ENCODE data around the gene GJA4. TPM values are rescaled to one million over a fixed set of nuclear protein-coding genes. Genes with fewer than 3 reads are reported as not detected.

The GJA4 gene
- total RNA-seq, 4 donors from 2014 or later: 5.3 to 15.2 (median 11.8) TPM

DNA sequence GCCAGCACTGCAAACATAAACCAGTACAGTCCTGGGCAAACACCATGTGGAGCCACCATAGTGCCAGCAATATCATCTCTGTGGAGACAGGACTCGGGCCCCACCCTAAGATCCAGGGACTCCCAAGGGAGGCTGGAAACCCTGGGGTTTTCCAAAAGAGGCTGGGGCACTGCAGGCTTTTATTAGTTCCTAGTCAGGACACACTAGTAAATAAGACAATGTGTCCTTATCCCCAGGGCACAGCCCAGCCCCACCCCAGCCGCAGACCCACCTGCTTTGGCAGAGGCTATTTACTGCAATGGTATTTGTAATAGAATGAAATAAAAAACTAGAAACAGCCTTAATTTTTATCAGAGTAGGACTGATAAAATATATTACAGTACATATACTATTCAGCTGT, 12.3 kb upstream of the GJA4 start:
- Histone ChIP-seq H3K36me3 (peaks cover 5% of the 10 kb centered on the region), H3K4me3 (peak overlapping the region; percentile 58), H3K27me3 (peaks cover 22% of the 10 kb centered on the region), H3K4me1 (peaks cover 55% of the 10 kb centered on the region), H3K27ac (peak overlapping the region; percentile 97), H3K9me3 (no peaks in the 10 kb centered on the region)
- peak; percentile 55 to 60 for DNase-seq (ENCODE audit: low spot score in 2 of 2)
- 54% methylated on average over 2 of the region's 2 CpGs for WGBS
- TF ChIP-seq POLR2A (IDR thresholded peaks at IDR 0.05): no peak
- TF ChIP-seq POLR2AphosphoS5 (IDR thresholded peaks at IDR 0.05): no peak
- no peak for TF ChIP-seq CTCF (IDR thresholded peaks at IDR 0.05)
- no peak for TF ChIP-seq EP300 (IDR thresholded peaks at IDR 0.05)

DNA sequence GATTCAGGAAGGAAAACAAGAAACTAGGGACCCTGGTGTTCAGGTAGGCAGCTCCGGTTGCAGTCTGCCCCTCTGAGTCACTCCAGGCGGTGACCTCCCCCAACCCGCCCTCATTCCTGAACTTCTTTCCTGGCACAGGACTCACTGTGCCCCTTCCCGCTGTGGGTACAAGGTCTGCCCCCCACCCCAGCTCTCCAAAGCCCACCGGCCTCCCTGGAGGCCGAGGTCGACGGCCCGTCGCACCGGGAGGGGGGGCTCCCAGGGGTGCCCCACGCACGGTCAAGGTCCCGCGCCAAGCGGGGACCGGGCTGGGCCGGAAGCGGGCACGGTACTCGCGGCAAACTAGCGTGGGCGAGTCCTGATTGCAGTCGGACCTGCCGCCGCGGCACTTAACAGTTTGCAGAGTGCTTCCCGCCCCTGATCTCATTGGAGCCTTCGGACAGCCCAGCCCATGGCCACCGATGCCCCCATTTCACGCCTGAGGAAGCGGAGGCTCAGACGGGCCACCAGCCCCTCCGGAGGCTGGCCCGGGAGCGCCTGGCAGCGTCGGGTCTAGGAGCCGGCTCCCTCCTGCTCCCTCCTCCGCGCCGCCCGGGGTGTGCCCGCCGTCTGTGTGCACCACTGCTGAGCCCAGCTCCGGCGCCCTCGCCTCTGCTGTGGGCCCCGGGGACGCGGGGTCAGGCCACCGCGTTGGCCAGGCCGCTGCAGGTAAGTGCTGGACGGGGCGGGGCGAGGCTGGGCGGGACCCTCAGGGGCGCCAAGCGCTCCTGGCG, 11.5 kb upstream of the GJA4 start, which contains the start of gene GJB3:
Gene GJB3 (plus strand): TSS at position 144 of the 773 bp plus-strand sequence. CDS start 3,549 bp downstream, outside the sequence.
- H3K9me3 ChIP-seq: no peaks in the 10 kb centered on the region
- peak within 1 kb of the TSS; percentile 97 for H3K27ac ChIP-seq
- peaks cover 7% of the 10 kb centered on the region for H3K36me3 ChIP-seq
- TF ChIP-seq POLR2AphosphoS5 (IDR thresholded peaks at IDR 0.05) (no peak), EP300 (IDR thresholded peaks at IDR 0.05) (no peak), POLR2A (IDR thresholded peaks at IDR 0.05) (no peak), CTCF (IDR thresholded peaks at IDR 0.05) (no peak)
- H3K27me3 ChIP-seq: peaks cover 22% of the 10 kb centered on the region
- peak; percentile 58 to 72 for DNase-seq (ENCODE audit: low spot score in 2 of 2)
- peaks cover 63% of the 10 kb centered on the region for H3K4me1 ChIP-seq
- WGBS: 0% methylated on average over 7 of the region's 62 CpGs
- peak within 1 kb of the TSS; percentile 58 for H3K4me3 ChIP-seq

GRCh38 chr1:34781844-34782391, 10.9 kb upstream of the GJA4 start:
- Histone ChIP-seq H3K4me1 (peaks cover 68% of the 10 kb centered on the region), H3K36me3 (peaks cover 7% of the 10 kb centered on the region), H3K9me3 (no peaks in the 10 kb centered on the region), H3K27ac (peak overlapping the region; percentile 97), H3K27me3 (peaks cover 22% of the 10 kb centered on the region), H3K4me3 (peak overlapping the region; percentile 58)
- DNase-seq (ENCODE audit: low spot score in 2 of 2): peak; percentile 59 to 72
- WGBS: 2% methylated on average over 5 of the region's 18 CpGs
- TF ChIP-seq POLR2AphosphoS5 (IDR thresholded peaks at IDR 0.05): no peak
- TF ChIP-seq CTCF (IDR thresholded peaks at IDR 0.05): no peak
- TF ChIP-seq POLR2A (IDR thresholded peaks at IDR 0.05): no peak
- no peak for TF ChIP-seq EP300 (IDR thresholded peaks at IDR 0.05)

DNA sequence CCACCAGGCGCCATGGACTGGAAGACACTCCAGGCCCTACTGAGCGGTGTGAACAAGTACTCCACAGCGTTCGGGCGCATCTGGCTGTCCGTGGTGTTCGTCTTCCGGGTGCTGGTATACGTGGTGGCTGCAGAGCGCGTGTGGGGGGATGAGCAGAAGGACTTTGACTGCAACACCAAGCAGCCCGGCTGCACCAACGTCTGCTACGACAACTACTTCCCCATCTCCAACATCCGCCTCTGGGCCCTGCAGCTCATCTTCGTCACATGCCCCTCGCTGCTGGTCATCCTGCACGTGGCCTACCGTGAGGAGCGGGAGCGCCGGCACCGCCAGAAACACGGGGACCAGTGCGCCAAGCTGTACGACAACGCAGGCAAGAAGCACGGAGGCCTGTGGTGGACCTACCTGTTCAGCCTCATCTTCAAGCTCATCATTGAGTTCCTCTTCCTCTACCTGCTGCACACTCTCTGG, 8.0 kb upstream of the GJA4 start:
- peak in 1 of 2 donors; percentile 56 for DNase-seq (ENCODE audit: low spot score in 2 of 2)
- WGBS: 86% methylated on average over 28 of the region's 28 CpGs
- peaks cover 11% of the 10 kb centered on the region for H3K36me3 ChIP-seq
- H3K4me1 ChIP-seq: peaks cover 56% of the 10 kb centered on the region
- H3K27me3 ChIP-seq: peaks cover 16% of the 10 kb centered on the region
- no peaks in the 10 kb centered on the region for H3K9me3 ChIP-seq
- no peak overlapping the region for H3K4me3 ChIP-seq
- no peak overlapping the region for H3K27ac ChIP-seq
- TF ChIP-seq EP300 (IDR thresholded peaks at IDR 0.05) (no peak), POLR2A (IDR thresholded peaks at IDR 0.05) (no peak), CTCF (IDR thresholded peaks at IDR 0.05) (no peak), POLR2AphosphoS5 (IDR thresholded peaks at IDR 0.05) (no peak)

GRCh38 chr1:34785231-34785874, 7.4 kb upstream of the GJA4 start:
- Histone ChIP-seq H3K36me3 (peaks cover 11% of the 10 kb centered on the region), H3K27ac (no peak overlapping the region), H3K4me1 (peaks cover 50% of the 10 kb centered on the region), H3K4me3 (no peak overlapping the region), H3K27me3 (peaks cover 16% of the 10 kb centered on the region), H3K9me3 (no peaks in the 10 kb centered on the region)
- DNase-seq (ENCODE audit: low spot score in 2 of 2): peak in 1 of 2 donors; percentile 53
- TF ChIP-seq EP300 (IDR thresholded peaks at IDR 0.05): no peak
- no peak for TF ChIP-seq POLR2AphosphoS5 (IDR thresholded peaks at IDR 0.05)
- no peak for TF ChIP-seq CTCF (IDR thresholded peaks at IDR 0.05)
- no peak for TF ChIP-seq POLR2A (IDR thresholded peaks at IDR 0.05)
- WGBS: 81% methylated on average over 19 of the region's 22 CpGs
